Measurements from ENCODE around the gene TMEM101.
A peak's percentile ranks its signal among the peaks of the same experiment; 100 is the strongest.

TMEM101 gene

GRCh38 chr17:43992641-43993040, 22.1 kb downstream of the TMEM101 start:
- no peak overlapping the region for H3K27ac ChIP-seq
- H4K20me1 ChIP-seq = no peaks in the 10 kb centered on the region
- H3K27me3 ChIP-seq = peaks cover 23% of the 10 kb centered on the region
- TF ChIP-seq Cebpa-rat (IDR thresholded peaks at IDR 0.05) = no peak
- H3K9me3 ChIP-seq = no peaks in the 10 kb centered on the region
- no peak overlapping the region for H3K4me2 ChIP-seq
- H3K4me1 ChIP-seq = no peaks in the 10 kb centered on the region
- no peak overlapping the region for H3K4me3 ChIP-seq
- no peaks in the 10 kb centered on the region for H3K36me3 ChIP-seq
- no peak overlapping the region for H3K9ac ChIP-seq

GRCh38 chr17:43988301-43988700, 26.5 kb downstream of the TMEM101 start:
- Histone ChIP-seq H3K36me3 (no peaks in the 10 kb centered on the region), H3K4me1 (0 out of 2 replicates have a peak, but pooled peaks cover 8% of the 10 kb centered on the region), H3K4me3 (no peak overlapping the region), H3K27ac (no peak overlapping the region), H3K9me3 (no peaks in the 10 kb centered on the region), H3K9ac (no peak overlapping the region), H3K27me3 (peaks cover 21% of the 10 kb centered on the region), H4K20me1 (no peaks in the 10 kb centered on the region), H3K4me2 (no peak overlapping the region)
- no peak for TF ChIP-seq Cebpa-rat (IDR thresholded peaks at IDR 0.05)

GRCh38 chr17:43987131-43988021, 27.4 kb downstream of the TMEM101 start:
- H4K20me1 ChIP-seq = no peaks in the 10 kb centered on the region
- H3K4me1 ChIP-seq = 0 out of 2 replicates have a peak, but pooled peaks cover 8% of the 10 kb centered on the region
- H3K9ac ChIP-seq = no peak overlapping the region
- H3K4me3 ChIP-seq = no peak overlapping the region
- H3K9me3 ChIP-seq = no peaks in the 10 kb centered on the region
- no peak overlapping the region for H3K27ac ChIP-seq
- H3K4me2 ChIP-seq = no peak overlapping the region
- no peak for TF ChIP-seq Cebpa-rat (IDR thresholded peaks at IDR 0.05)
- H3K27me3 ChIP-seq = peaks cover 30% of the 10 kb centered on the region
- no peaks in the 10 kb centered on the region for H3K36me3 ChIP-seq

- Histone ChIP-seq H3K9ac (no peak overlapping the region), H3K4me1 (0 out of 2 replicates have a peak, but pooled peaks cover 8% of the 10 kb centered on the region), H3K27ac (no peak overlapping the region), H3K36me3 (no peaks in the 10 kb centered on the region), H3K4me2 (no peak overlapping the region), H3K4me3 (no peak overlapping the region), H3K9me3 (no peaks in the 10 kb centered on the region), H4K20me1 (no peaks in the 10 kb centered on the region), H3K27me3 (peaks cover 34% of the 10 kb centered on the region)
- TF ChIP-seq Cebpa-rat (IDR thresholded peaks at IDR 0.05) = no peak
Observed at GRCh38 chr17:43986225-43986981, 28.4 kb downstream of the TMEM101 start.

GRCh38 chr17:43984521-43984920, 30.2 kb downstream of the TMEM101 start:
- TF ChIP-seq Cebpa-rat (IDR thresholded peaks at IDR 0.05) = no peak
- Histone ChIP-seq H3K4me2 (no peak overlapping the region), H3K9ac (no peak overlapping the region), H3K4me1 (0 out of 2 replicates have a peak, but pooled peaks cover 8% of the 10 kb centered on the region), H3K27me3 (peaks cover 34% of the 10 kb centered on the region), H3K4me3 (no peak overlapping the region), H3K9me3 (no peaks in the 10 kb centered on the region), H4K20me1 (no peaks in the 10 kb centered on the region), H3K36me3 (no peaks in the 10 kb centered on the region), H3K27ac (no peak overlapping the region)

GRCh38 chr17:43983515-43984411, 31.0 kb downstream of the TMEM101 start:
- Histone ChIP-seq H3K9me3 (no peaks in the 10 kb centered on the region), H3K36me3 (no peaks in the 10 kb centered on the region), H3K4me2 (peak overlapping the region; percentile 55), H4K20me1 (no peaks in the 10 kb centered on the region), H3K27me3 (peaks cover 34% of the 10 kb centered on the region), H3K27ac (no peak overlapping the region), H3K4me3 (peak overlapping the region; percentile 53), H3K9ac (no peak overlapping the region), H3K4me1 (0 out of 2 replicates have a peak, but pooled peaks cover 8% of the 10 kb centered on the region)
- no peak for TF ChIP-seq Cebpa-rat (IDR thresholded peaks at IDR 0.05)

GRCh38 chr17:43983196-43983514, 31.6 kb downstream of the TMEM101 start:
- no peak overlapping the region for H3K9ac ChIP-seq
- no peaks in the 10 kb centered on the region for H3K36me3 ChIP-seq
- no peak for TF ChIP-seq Cebpa-rat (IDR thresholded peaks at IDR 0.05)
- H3K4me2 ChIP-seq = peak overlapping the region; percentile 55
- no peaks in the 10 kb centered on the region for H3K9me3 ChIP-seq
- 0 out of 2 replicates have a peak, but pooled peaks cover 8% of the 10 kb centered on the region for H3K4me1 ChIP-seq
- peaks cover 34% of the 10 kb centered on the region for H3K27me3 ChIP-seq
- no peak overlapping the region for H3K27ac ChIP-seq
- H3K4me3 ChIP-seq = peak overlapping the region; percentile 53; the same call in 1 of the 2 replicates
- H4K20me1 ChIP-seq = no peaks in the 10 kb centered on the region

GRCh38 chr17:43982171-43982570, 32.6 kb downstream of the TMEM101 start:
- 0 out of 2 replicates have a peak, but pooled peaks cover 8% of the 10 kb centered on the region for H3K4me1 ChIP-seq
- no peak overlapping the region for H3K9ac ChIP-seq
- H3K27ac ChIP-seq = no peak overlapping the region
- H3K4me2 ChIP-seq = no peak overlapping the region
- no peaks in the 10 kb centered on the region for H4K20me1 ChIP-seq
- H3K36me3 ChIP-seq = no peaks in the 10 kb centered on the region
- TF ChIP-seq Cebpa-rat (IDR thresholded peaks at IDR 0.05) = no peak
- no peaks in the 10 kb centered on the region for H3K9me3 ChIP-seq
- H3K4me3 ChIP-seq = no peak overlapping the region
- H3K27me3 ChIP-seq = peaks cover 34% of the 10 kb centered on the region

- Histone ChIP-seq H3K9ac (no peak overlapping the region), H3K9me3 (no peaks in the 10 kb centered on the region), H3K4me3 (no peak overlapping the region), H3K36me3 (no peaks in the 10 kb centered on the region), H3K4me1 (0 out of 2 replicates have a peak, but pooled peaks cover 8% of the 10 kb centered on the region), H4K20me1 (no peaks in the 10 kb centered on the region), H3K27ac (no peak overlapping the region), H3K27me3 (peaks cover 27% of the 10 kb centered on the region), H3K4me2 (no peak overlapping the region)
- no peak for TF ChIP-seq Cebpa-rat (IDR thresholded peaks at IDR 0.05)
Observed at GRCh38 chr17:43979671-43980070, 35.1 kb downstream of the TMEM101 start.

Measured in BLaER1 (cell line).